Measurements from ENCODE around the gene AEBP2. TPM values are rescaled to one million over a fixed set of nuclear protein-coding genes. Genes with fewer than 3 reads are reported as not detected.

AEBP2 gene
- total RNA-seq, 1 donor from 2014 or later = 64.9 TPM

DNA sequence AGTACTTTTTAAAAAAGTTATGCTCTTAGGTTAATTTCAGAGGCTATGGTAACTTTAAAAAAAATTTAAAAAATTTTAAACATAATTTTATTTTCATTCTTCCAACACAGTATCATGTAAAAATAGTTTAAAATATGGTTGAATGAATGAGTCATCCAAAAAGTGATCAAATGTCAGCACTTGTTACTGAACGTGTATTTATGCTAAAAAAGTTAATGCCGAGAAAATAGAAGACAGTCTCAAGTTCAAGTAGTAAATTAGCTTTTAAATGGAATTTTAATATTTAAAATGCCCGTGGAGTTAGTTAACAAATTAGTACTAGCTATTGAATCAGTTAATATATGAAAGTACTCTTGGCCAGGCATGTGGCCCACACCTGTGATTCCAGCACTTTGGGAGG lies 4.8 kb downstream of the AEBP2 start:
- H3K27me3 Mint-ChIP-seq = peaks cover under 1% of the 10 kb centered on the region
- H3K36me3 Mint-ChIP-seq (ENCODE audit: insufficient read depth) = peaks cover 17% of the 10 kb centered on the region
- TF ChIP-seq, protein P1, sequence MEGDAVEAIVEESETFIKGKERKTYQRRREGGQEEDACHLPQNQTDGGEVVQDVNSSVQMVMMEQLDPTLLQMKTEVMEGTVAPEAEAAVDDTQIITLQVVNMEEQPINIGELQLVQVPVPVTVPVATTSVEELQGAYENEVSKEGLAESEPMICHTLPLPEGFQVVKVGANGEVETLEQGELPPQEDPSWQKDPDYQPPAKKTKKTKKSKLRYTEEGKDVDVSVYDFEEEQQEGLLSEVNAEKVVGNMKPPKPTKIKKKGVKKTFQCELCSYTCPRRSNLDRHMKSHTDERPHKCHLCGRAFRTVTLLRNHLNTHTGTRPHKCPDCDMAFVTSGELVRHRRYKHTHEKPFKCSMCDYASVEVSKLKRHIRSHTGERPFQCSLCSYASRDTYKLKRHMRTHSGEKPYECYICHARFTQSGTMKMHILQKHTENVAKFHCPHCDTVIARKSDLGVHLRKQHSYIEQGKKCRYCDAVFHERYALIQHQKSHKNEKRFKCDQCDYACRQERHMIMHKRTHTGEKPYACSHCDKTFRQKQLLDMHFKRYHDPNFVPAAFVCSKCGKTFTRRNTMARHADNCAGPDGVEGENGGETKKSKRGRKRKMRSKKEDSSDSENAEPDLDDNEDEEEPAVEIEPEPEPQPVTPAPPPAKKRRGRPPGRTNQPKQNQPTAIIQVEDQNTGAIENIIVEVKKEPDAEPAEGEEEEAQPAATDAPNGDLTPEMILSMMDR (IDR thresholded peaks at IDR 0.05; ENCODE audit: unreplicated experiment) = no peak
- peaks cover under 1% of the 10 kb centered on the region for H3K9me3 Mint-ChIP-seq (ENCODE audit: low read depth)
- H3K4me1 Mint-ChIP-seq (ENCODE audit: low read depth) = peaks cover 44% of the 10 kb centered on the region
- no peak overlapping the region for H3K4me3 Mint-ChIP-seq (ENCODE audit: low read depth)
- DNase-seq (ENCODE audit: low spot score, unreplicated experiment) = no peak
- H3K27ac Mint-ChIP-seq = peak overlapping the region; percentile 61

DNA sequence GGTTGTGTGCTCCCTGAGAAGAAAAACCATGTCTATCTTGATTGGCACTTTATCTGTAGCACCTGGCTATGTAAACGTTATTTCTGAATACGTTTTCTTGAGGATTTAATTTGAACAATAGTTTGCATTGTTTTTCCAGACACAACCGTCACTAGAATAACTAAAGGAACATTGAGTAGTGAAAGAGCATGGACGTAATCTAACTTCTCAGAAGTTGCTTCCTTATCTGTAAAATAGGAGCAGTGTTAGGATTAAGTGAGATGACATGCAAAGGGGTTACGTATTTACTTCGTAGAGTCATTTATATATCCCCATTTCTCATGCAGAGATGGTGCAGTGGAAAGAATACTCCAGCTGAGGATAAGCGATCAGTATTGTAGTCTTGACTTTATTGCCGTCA lies 8.1 kb downstream of the AEBP2 start:
- Mint-ChIP-seq H3K4me1 (ENCODE audit: low read depth) (peaks cover 36% of the 10 kb centered on the region), H3K9me3 (ENCODE audit: low read depth) (peaks cover 3% of the 10 kb centered on the region), H3K27me3 (no peaks in the 10 kb centered on the region), H3K27ac (peak overlapping the region; percentile 34), H3K36me3 (ENCODE audit: insufficient read depth) (peaks cover 17% of the 10 kb centered on the region), H3K4me3 (ENCODE audit: low read depth) (no peak overlapping the region)
- TF ChIP-seq, protein P1 (IDR thresholded peaks at IDR 0.05; ENCODE audit: unreplicated experiment) = no peak
- no peak for DNase-seq (ENCODE audit: low spot score, unreplicated experiment)

DNA sequence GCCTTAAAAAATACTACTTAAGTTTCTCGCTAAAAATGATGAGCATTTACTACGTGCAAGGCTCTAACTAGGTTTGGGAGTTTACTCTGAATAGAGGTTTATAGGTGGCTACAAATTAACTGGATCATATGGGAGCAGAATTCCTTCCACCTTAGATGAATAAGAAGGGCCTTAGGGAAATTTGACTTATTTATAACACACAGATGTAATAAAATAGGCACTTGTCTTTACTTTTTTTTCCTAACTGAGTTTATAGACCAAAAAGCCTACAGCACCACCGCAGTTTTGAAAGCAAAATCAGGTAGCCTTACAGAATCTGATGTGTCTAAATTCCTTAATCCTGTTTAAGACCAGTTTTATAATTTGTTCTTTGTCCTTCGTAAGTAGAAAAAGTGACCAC lies 10.5 kb downstream of the AEBP2 start:
- peaks cover 18% of the 10 kb centered on the region for H3K36me3 Mint-ChIP-seq (ENCODE audit: insufficient read depth)
- no peak for DNase-seq (ENCODE audit: low spot score, unreplicated experiment)
- H3K4me1 Mint-ChIP-seq (ENCODE audit: low read depth) = peaks cover 31% of the 10 kb centered on the region
- peaks cover 5% of the 10 kb centered on the region for H3K9me3 Mint-ChIP-seq (ENCODE audit: low read depth)
- no peak overlapping the region for H3K4me3 Mint-ChIP-seq (ENCODE audit: low read depth)
- TF ChIP-seq, protein P1 (IDR thresholded peaks at IDR 0.05; ENCODE audit: unreplicated experiment) = no peak
- H3K27ac Mint-ChIP-seq = no peak overlapping the region
- H3K27me3 Mint-ChIP-seq = no peaks in the 10 kb centered on the region

DNA sequence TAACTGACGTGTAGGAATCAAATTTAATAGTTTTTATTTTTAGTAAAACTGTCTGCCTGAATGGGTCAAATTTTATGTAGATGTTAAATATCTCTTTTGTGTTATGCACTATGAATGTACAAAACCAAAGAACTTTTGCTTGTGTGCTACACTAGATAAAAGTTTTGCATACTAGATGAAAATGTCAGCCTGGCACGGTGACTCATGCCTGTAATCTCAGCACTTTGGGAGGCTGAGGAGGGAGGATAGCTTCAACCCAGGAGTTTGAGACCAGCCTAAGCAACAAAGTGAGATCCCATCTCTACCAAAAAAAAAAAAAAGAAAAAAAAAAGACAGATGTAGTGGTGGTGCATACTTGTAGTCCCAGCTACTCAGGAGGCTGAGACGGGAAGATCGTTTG lies 11.1 kb downstream of the AEBP2 start:
- Mint-ChIP-seq H3K27me3 (no peaks in the 10 kb centered on the region), H3K36me3 (ENCODE audit: insufficient read depth) (peaks cover 16% of the 10 kb centered on the region), H3K4me3 (ENCODE audit: low read depth) (no peak overlapping the region), H3K9me3 (ENCODE audit: low read depth) (peaks cover 5% of the 10 kb centered on the region), H3K27ac (no peak overlapping the region), H3K4me1 (ENCODE audit: low read depth) (peaks cover 29% of the 10 kb centered on the region)
- TF ChIP-seq, protein P1 (IDR thresholded peaks at IDR 0.05; ENCODE audit: unreplicated experiment) = no peak
- DNase-seq (ENCODE audit: low spot score, unreplicated experiment) = no peak

DNA sequence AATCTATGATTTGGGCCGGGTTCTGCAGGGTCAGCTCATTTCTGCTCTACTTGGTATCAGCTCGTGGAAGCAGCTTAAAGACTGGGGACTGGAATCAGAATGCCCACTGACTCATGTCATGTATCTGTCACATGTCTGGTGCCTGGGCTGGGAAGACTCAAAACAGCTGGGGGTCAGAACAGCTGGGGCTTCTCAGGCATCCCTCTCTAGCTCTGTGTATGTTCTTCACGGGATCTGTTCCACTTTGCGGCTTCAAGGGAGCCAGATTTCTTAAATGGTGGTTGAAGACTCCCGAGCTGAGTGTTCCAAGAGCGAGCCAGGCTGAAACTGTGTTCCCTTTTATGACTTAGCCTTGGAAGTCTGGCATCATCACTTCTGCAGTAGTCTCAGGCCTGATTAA lies 11.9 kb downstream of the AEBP2 start:
- H3K4me1 Mint-ChIP-seq (ENCODE audit: low read depth) = peaks cover 24% of the 10 kb centered on the region
- H3K27me3 Mint-ChIP-seq = no peaks in the 10 kb centered on the region
- no peak for DNase-seq (ENCODE audit: low spot score, unreplicated experiment)

More for the DNA sequence above, 11.9 kb downstream of the AEBP2 start:
- Mint-ChIP-seq H3K9me3 (ENCODE audit: low read depth) (peaks cover 5% of the 10 kb centered on the region), H3K4me3 (ENCODE audit: low read depth) (no peak overlapping the region), H3K36me3 (ENCODE audit: insufficient read depth) (peaks cover 13% of the 10 kb centered on the region), H3K27ac (no peak overlapping the region)
- TF ChIP-seq, protein P1 (IDR thresholded peaks at IDR 0.05; ENCODE audit: unreplicated experiment) = no peak
